ENCODE results near the gene BSND.

The BSND gene

GRCh38 chr1:54976747-54977146, 22.0 kb upstream of the BSND start:
- no peak for DNase-seq

- DNase-seq, result no peak
Measured at GRCh38 chr1:54977533-54978297, 21.0 kb upstream of the BSND start.

- DNase-seq, result no peak
Measured at GRCh38 chr1:54978528-54979326, 20.0 kb upstream of the BSND start.

GRCh38 chr1:54979327-54979891, 19.3 kb upstream of the BSND start:
- no peak for DNase-seq

GRCh38 chr1:54980046-54980527, 18.6 kb upstream of the BSND start:
- no peak for DNase-seq

GRCh38 chr1:54980528-54981241, 18.0 kb upstream of the BSND start, which contains the start of gene TMEM61:
Gene TMEM61, plus strand, starts transcription at chr1:54980628. Its CDS starts 438 bp downstream, at chr1:54981066.
- DNase-seq, result no peak

- DNase-seq, result no peak
Measured at GRCh38 chr1:54981466-54981865, 17.3 kb upstream of the BSND start.

GRCh38 chr1:54982739-54983138, 16.0 kb upstream of the BSND start:
- no peak for DNase-seq

GRCh38 chr1:54984131-54984842, 14.4 kb upstream of the BSND start:
- no peak for DNase-seq

- no peak for DNase-seq
Measured at GRCh38 chr1:54985556-54985955, 13.2 kb upstream of the BSND start.

- no peak for DNase-seq
Measured at GRCh38 chr1:54986025-54986424, 12.7 kb upstream of the BSND start.

GRCh38 chr1:54986533-54986932, 12.2 kb upstream of the BSND start:
- no peak for DNase-seq

GRCh38 chr1:54987427-54987826, 11.3 kb upstream of the BSND start:
- DNase-seq, result no peak

- no peak for DNase-seq
Measured at GRCh38 chr1:54987919-54988705, 10.6 kb upstream of the BSND start.

- DNase-seq, result no peak
Measured at GRCh38 chr1:54988975-54989374, 9.8 kb upstream of the BSND start.

GRCh38 chr1:54989473-54989872, 9.3 kb upstream of the BSND start:
- no peak for DNase-seq

GRCh38 chr1:54989968-54990810, 8.5 kb upstream of the BSND start:
- no peak for DNase-seq

- DNase-seq, result no peak
Measured at GRCh38 chr1:54990916-54991315, 7.8 kb upstream of the BSND start.

GRCh38 chr1:54991939-54992338, 6.8 kb upstream of the BSND start:
- no peak for DNase-seq

- no peak for DNase-seq
Measured at GRCh38 chr1:54993140-54993539, 5.6 kb upstream of the BSND start.
